Neural progenitor cell (in vitro differentiated cells): Measurements from ENCODE around the gene GPR162. TPM values are rescaled to one million over a fixed set of nuclear protein-coding genes. Genes with fewer than 3 reads are reported as not detected.
A peak's percentile ranks its signal among the peaks of the same experiment; 100 is the strongest.

Experiments
- DNase-seq: peaks from one replicate; pipeline ENCODE4 v3.0.0-alpha.2; 2016; ENCODE audit warnings: low spot score
- H2AFZ ChIP-seq: fragments of 200-600 bp; sonication (generic); replicated peaks from 2 replicates; pipeline ENCODE4 v1.6.1; 2016; ENCODE audit warnings: antibody characterized with exemption
- H3F3A ChIP-seq: fragments of 200-600 bp; sonication (generic); 2 replicates; pipeline ENCODE4 v1.6.1; 2016; ENCODE audit warnings: antibody characterized with exemption, low read depth
- H3K27ac ChIP-seq: fragments of 200-600 bp; sonication (generic); 2 replicates; pipeline ENCODE4 v1.5.1; 2016; ENCODE audit warnings: mild to moderate bottlenecking
- H3K27me3 ChIP-seq: fragments of 200-600 bp; sonication (generic); 2 replicates; pipeline ENCODE4 v1.6.1; 2016; ENCODE audit warnings: mild to moderate bottlenecking, moderate library complexity
- H3K36me3 ChIP-seq: fragments of 200-600 bp; sonication (generic); 2 replicates; pipeline ENCODE4 v1.5.1; 2016
- H3K4me1 ChIP-seq: fragments of 200-600 bp; sonication (generic); 2 replicates; pipeline ENCODE4 v1.6.1; 2016; ENCODE audit warnings: mixed run types
- H3K4me2 ChIP-seq: fragments of 200-600 bp; sonication (generic); 2 replicates; pipeline ENCODE4 v1.6.1; 2016
- H3K4me3 ChIP-seq: fragments of 200-600 bp; sonication (generic); 2 replicates; pipeline ENCODE4 v1.5.1; 2016
- H3K79me2 ChIP-seq: fragments of 200-600 bp; sonication (generic); 2 replicates; pipeline ENCODE4 v1.6.1; 2016; ENCODE audit warnings: low read depth
- H3K9ac ChIP-seq: fragments of 200-600 bp; sonication (generic); 2 replicates; pipeline ENCODE4 v1.6.1; 2016
- H3K9me3 ChIP-seq: fragments of 200-600 bp; sonication (generic); 2 replicates; pipeline ENCODE4 v1.5.1; 2016; ENCODE audit warnings: low read depth
- H4K20me1 ChIP-seq: fragments of 200-600 bp; sonication (generic); 2 replicates; pipeline ENCODE4 v1.6.1; 2016; ENCODE audit warnings: low read depth
- H3K27ac Mint-ChIP-seq: 3 replicates; pipeline ENCODE4 v1.8.0; 2021; ENCODE audit warnings: mixed read lengths
- H3K27me3 Mint-ChIP-seq: 2 replicates; pipeline ENCODE4 v1.8.0; 2022; ENCODE audit warnings: low read depth, mild to moderate bottlenecking, inconsistent platforms, moderate library complexity, mixed read lengths; ENCODE audit not compliant: insufficient read depth
- H3K36me3 Mint-ChIP-seq: 3 replicates; pipeline ENCODE4 v1.8.0; 2021; ENCODE audit warnings: mixed read lengths
- H3K4me1 Mint-ChIP-seq: 3 replicates; pipeline ENCODE4 v1.8.0; 2021; ENCODE audit warnings: mixed read lengths
- H3K4me3 Mint-ChIP-seq: 3 replicates; pipeline ENCODE4 v1.8.0; 2021; ENCODE audit warnings: mild to moderate bottlenecking, moderate library complexity, mixed read lengths
- H3K9me3 Mint-ChIP-seq: 3 replicates; pipeline ENCODE4 v1.8.0; 2020; ENCODE audit warnings: mixed read lengths
- EZH2 ChIP-seq: fragments of 200-600 bp; sonication (generic); IDR thresholded peaks from 2 replicates; pipeline ENCODE4 v1.6.1; 2017; ENCODE audit warnings: antibody characterized with exemption, mild to moderate bottlenecking, moderate library complexity
- EZH2phosphoT487 ChIP-seq: fragments of 200-600 bp; sonication (generic); IDR thresholded peaks from 2 replicates; pipeline ENCODE4 v1.6.1; 2017; ENCODE audit warnings: antibody characterized with exemption
- total RNA-seq: library from RNA; depleted of rRNA; stranded (reverse); fragments of >200 nt; gene quantifications from 2 replicates; pipeline ENCODE4 v1.2.3, GENCODE V29; 2015; ENCODE audit warnings: low replicate concordance
- TF ChIP-seq, protein P1 (sequence below): fragments of 200-600 bp; sonication (generic); IDR thresholded peaks from 2 replicates; pipeline ENCODE4 v1.5.1; 2017; ENCODE audit warnings: antibody characterized with exemption, mild to moderate bottlenecking

Gene GPR162, protein sequence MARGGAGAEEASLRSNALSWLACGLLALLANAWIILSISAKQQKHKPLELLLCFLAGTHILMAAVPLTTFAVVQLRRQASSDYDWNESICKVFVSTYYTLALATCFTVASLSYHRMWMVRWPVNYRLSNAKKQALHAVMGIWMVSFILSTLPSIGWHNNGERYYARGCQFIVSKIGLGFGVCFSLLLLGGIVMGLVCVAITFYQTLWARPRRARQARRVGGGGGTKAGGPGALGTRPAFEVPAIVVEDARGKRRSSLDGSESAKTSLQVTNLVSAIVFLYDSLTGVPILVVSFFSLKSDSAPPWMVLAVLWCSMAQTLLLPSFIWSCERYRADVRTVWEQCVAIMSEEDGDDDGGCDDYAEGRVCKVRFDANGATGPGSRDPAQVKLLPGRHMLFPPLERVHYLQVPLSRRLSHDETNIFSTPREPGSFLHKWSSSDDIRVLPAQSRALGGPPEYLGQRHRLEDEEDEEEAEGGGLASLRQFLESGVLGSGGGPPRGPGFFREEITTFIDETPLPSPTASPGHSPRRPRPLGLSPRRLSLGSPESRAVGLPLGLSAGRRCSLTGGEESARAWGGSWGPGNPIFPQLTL
- 10.0 and 27.6 TPM in 2 replicates for total RNA-seq

DNA sequence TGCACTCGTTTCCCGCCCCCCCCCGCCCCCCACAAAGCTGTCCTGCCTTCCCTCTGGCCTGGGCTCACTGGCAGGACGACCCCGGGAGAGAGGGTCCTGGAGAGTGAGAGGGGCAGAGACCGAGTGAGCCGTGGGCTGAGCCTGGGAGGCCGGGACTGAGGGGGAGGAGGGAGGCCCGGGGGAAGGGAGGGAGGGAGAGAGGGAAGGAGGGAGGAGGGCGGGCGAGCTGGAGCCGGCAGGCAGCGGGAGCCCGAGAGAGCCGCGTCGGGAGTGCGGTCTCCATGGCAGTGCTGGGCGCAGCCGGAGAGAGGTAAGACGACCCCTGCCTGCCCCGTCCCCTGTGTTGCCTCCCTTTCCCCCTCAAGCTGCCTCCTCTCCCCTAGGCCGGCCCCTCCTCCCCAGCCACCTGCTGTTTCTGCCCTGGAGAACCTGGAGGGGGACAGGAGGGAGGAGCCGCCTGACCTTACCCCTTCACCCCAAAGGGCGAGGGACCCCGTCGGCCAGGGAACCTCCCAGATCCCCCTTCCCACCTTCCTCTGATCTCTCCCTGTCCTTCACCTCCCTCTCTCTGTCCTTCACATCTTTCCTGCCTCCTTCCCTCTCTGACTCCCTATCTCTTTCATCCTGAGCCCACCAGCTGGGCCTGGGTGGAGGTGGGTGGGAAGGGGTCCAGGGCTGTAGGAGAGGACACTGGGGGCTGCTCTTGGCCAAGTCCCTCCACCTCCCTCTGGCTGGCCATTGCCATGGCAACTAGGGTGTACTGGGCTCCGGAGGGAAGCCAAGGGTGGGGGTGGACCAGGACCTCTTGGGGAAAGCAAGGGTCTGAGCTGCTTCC, at the start of gene GPR162:
GPR162 (plus strand) TSS at position 231 of the 835 bp plus-strand sequence. CDS start 2,078 bp downstream, outside the sequence.
- H3K36me3 ChIP-seq = no peaks in the 10 kb centered on the region
- no peaks in the 10 kb centered on the region for H3K27me3 ChIP-seq
- Mint-ChIP-seq H3K9me3 (no peaks in the 10 kb centered on the region), H3K27me3 (peaks cover 15% of the 10 kb centered on the region), H3K4me3 (peak within 1 kb of the TSS; percentile 89), H3K36me3 (peaks cover 12% of the 10 kb centered on the region), H3K4me1 (peaks cover 81% of the 10 kb centered on the region), H3K27ac (peak within 1 kb of the TSS; percentile 99)
- DNase-seq = peak; percentile 92
- no peaks in the 10 kb centered on the region for H4K20me1 ChIP-seq
- peak within 1 kb of the TSS; percentile 52 for H3K4me3 ChIP-seq
- no peak within 1 kb of the TSS for H2AFZ ChIP-seq
- no peaks in the 10 kb centered on the region for H3K9me3 ChIP-seq
- H3F3A ChIP-seq = peaks cover 66% of the 10 kb centered on the region
- H3K4me2 ChIP-seq = peak within 1 kb of the TSS; percentile 89
- H3K9ac ChIP-seq = peak within 1 kb of the TSS; percentile 19
- no peak for TF ChIP-seq EZH2phosphoT487
- TF ChIP-seq, protein P1, sequence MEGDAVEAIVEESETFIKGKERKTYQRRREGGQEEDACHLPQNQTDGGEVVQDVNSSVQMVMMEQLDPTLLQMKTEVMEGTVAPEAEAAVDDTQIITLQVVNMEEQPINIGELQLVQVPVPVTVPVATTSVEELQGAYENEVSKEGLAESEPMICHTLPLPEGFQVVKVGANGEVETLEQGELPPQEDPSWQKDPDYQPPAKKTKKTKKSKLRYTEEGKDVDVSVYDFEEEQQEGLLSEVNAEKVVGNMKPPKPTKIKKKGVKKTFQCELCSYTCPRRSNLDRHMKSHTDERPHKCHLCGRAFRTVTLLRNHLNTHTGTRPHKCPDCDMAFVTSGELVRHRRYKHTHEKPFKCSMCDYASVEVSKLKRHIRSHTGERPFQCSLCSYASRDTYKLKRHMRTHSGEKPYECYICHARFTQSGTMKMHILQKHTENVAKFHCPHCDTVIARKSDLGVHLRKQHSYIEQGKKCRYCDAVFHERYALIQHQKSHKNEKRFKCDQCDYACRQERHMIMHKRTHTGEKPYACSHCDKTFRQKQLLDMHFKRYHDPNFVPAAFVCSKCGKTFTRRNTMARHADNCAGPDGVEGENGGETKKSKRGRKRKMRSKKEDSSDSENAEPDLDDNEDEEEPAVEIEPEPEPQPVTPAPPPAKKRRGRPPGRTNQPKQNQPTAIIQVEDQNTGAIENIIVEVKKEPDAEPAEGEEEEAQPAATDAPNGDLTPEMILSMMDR = no peak
- TF ChIP-seq EZH2 = no peak
- no peaks in the 10 kb centered on the region for H3K79me2 ChIP-seq
- peaks cover 58% of the 10 kb centered on the region for H3K4me1 ChIP-seq
- H3K27ac ChIP-seq = peak within 1 kb of the TSS; percentile 41

GRCh38 chr12:6772331-6772695, 49.3 kb upstream of the GPR162 start, which contains the start of gene LAG3:
LAG3 (plus strand) TSS chr12:6772520; CDS start chr12:6772853, 333 bp downstream.
- Histone ChIP-seq H3K4me2 (peak within 1 kb of the TSS; percentile 77), H3F3A (peaks cover 60% of the 10 kb centered on the region), H3K4me3 (peak within 1 kb of the TSS; percentile 34), H3K36me3 (peaks cover 5% of the 10 kb centered on the region), H4K20me1 (peaks cover 62% of the 10 kb centered on the region), H3K79me2 (peaks cover 38% of the 10 kb centered on the region), H3K4me1 (peaks cover 47% of the 10 kb centered on the region), H3K9me3 (no peaks in the 10 kb centered on the region), H3K9ac (no peak within 1 kb of the TSS), H2AFZ (no peak within 1 kb of the TSS), H3K27me3 (peaks cover 18% of the 10 kb centered on the region), H3K27ac (peak within 1 kb of the TSS; percentile 43)
- Mint-ChIP-seq H3K4me1 (peaks cover 52% of the 10 kb centered on the region), H3K27ac (peak within 1 kb of the TSS; percentile 52), H3K36me3 (peaks cover 44% of the 10 kb centered on the region), H3K9me3 (no peaks in the 10 kb centered on the region), H3K27me3 (peaks cover 32% of the 10 kb centered on the region), H3K4me3 (peak within 1 kb of the TSS; percentile 72)
- DNase-seq = no peak
- TF ChIP-seq EZH2phosphoT487 (no peak), EZH2 (no peak)
- TF ChIP-seq, protein P1 = no peak

- DNase-seq = peak; percentile 48
- H3K9me3 Mint-ChIP-seq = no peaks in the 10 kb centered on the region
- Histone ChIP-seq H3K4me2 (peak overlapping the region; percentile 77), H3F3A (peaks cover 60% of the 10 kb centered on the region), H3K4me3 (peak overlapping the region; percentile 34), H3K27ac (no peak overlapping the region), H3K4me1 (peaks cover 52% of the 10 kb centered on the region), H3K9me3 (no peaks in the 10 kb centered on the region), H3K27me3 (peaks cover 18% of the 10 kb centered on the region), H3K79me2 (peaks cover 31% of the 10 kb centered on the region), H3K36me3 (peaks cover 5% of the 10 kb centered on the region), H3K9ac (no peak overlapping the region), H4K20me1 (peaks cover 56% of the 10 kb centered on the region), H2AFZ (no peak overlapping the region)
- peaks cover 28% of the 10 kb centered on the region for H3K27me3 Mint-ChIP-seq
- H3K27ac Mint-ChIP-seq = peak overlapping the region; percentile 33
- H3K4me1 Mint-ChIP-seq = peaks cover 54% of the 10 kb centered on the region
- peaks cover 44% of the 10 kb centered on the region for H3K36me3 Mint-ChIP-seq
- TF ChIP-seq, protein P1 = no peak
- peak; percentile 51 for TF ChIP-seq EZH2
- H3K4me3 Mint-ChIP-seq = peak overlapping the region; percentile 52
Measured at GRCh38 chr12:6772726-6773589, 48.7 kb upstream of the GPR162 start.
